22Rv1 (cell line): ENCODE measurements around the gene CMIP.

Source experiments
- CTCF ChIP-seq: fragments of 450-650 bp; IDR thresholded peaks from 2 replicates; pipeline ENCODE4 v1.5.1; 2017; ENCODE audit warnings: mild to moderate bottlenecking
- ZFX ChIP-seq: fragments of 450-650 bp; IDR thresholded peaks from 2 replicates; pipeline ENCODE4 v1.6.1; 2017; ENCODE audit warnings: antibody characterized with exemption, borderline replicate concordance

- no peak for TF ChIP-seq CTCF
- no peak for TF ChIP-seq ZFX
Measured at GRCh38 chr16:81700780-81701165, 256.2 kb downstream of the CMIP start.
